GM12878 (cell line): ENCODE data around the gene PARN. TPM values are rescaled to one million over a fixed set of nuclear protein-coding genes. Genes with fewer than 3 reads are reported as not detected.

ENCODE experiments used
- EGR1 ChIP-seq, 2 experiments: IDR thresholded peaks; 1 replicate in 1 of 2; 2 replicates in 1 of 2; pipeline ENCODE4 v1.6.1; 2011 to 2012; ENCODE audit warnings: low read depth in 2 of 2, low read length in 2 of 2, borderline replicate concordance in 1 of 2, mild to moderate bottlenecking in 1 of 2, moderate library complexity in 1 of 2
- FOXM1 ChIP-seq: IDR thresholded peaks from 2 replicates; pipeline ENCODE4 v1.6.1; 2012; ENCODE audit warnings: low read depth, mild to moderate bottlenecking, inconsistent platforms, low read length, moderate library complexity
- RELA ChIP-seq: fragments of 450-650 bp; IDR thresholded peaks from 2 replicates; pipeline ENCODE4 v1.8.0; 2014; ENCODE audit warnings: borderline replicate concordance; ENCODE audit not compliant: partially characterized antibody
- TARDBP ChIP-seq: IDR thresholded peaks from 2 replicates; pipeline ENCODE4 v1.6.1; 2016; ENCODE audit warnings: borderline replicate concordance
- TCF7 ChIP-seq: IDR thresholded peaks from 2 replicates; pipeline ENCODE4 v1.6.1; 2014; ENCODE audit warnings: antibody characterized with exemption, borderline replicate concordance
- polyA plus RNA-seq, 11 experiments: library from polyadenylated mRNA; depleted of rRNA in 4 of 11; unstranded in 6 of 11; stranded (reverse) in 5 of 11; fragments of >200 nt; fragmentation: Nextera tagmentation in 4 of 11; fragmentation: Illumina TruSeq in 1 of 11; extraction: Ambion mirVana in 4 of 11; extraction: Trizol in 1 of 11; gene quantifications; 1 replicate in 1 of 11; 2 replicates in 10 of 11; pipeline versions ENCODE4 v1.2.1 to v1.2.3, GENCODE V29; 2011 to 2016; ENCODE audit warnings: inconsistent platforms in 2 of 11, missing spikeins in 2 of 11, low read depth in 1 of 11
- total RNA-seq, 4 experiments: library from RNA; depleted of rRNA in 3 of 4; stranded (reverse); fragments of >200 nt in 3 of 4; fragmentation: Illumina TruSeq in 1 of 4; extraction: Trizol in 1 of 4; gene quantifications; 2 replicates each; pipeline versions ENCODE4 v1.2.1 to v1.2.3, GENCODE V29; 2013 to 2021
- TF ChIP-seq, protein P1 (sequence below): fragments of 450-650 bp; IDR thresholded peaks from 2 replicates; pipeline ENCODE4 v1.6.1; 2018; ENCODE audit warnings: borderline replicate concordance, mild to moderate bottlenecking; ENCODE audit not compliant: partially characterized antibody
- TF ChIP-seq, protein P2 (sequence below): IDR thresholded peaks from 2 replicates; pipeline ENCODE4 v1.6.1; 2011; ENCODE audit warnings: low read depth, mild to moderate bottlenecking, low read length, moderate library complexity, borderline replicate concordance; ENCODE audit errors: extremely low read depth
- TF ChIP-seq, protein P3 (sequence below): fragments of 450-650 bp; IDR thresholded peaks from 2 replicates; pipeline ENCODE4 v1.6.1; 2017; ENCODE audit warnings: mild to moderate bottlenecking, moderate library complexity

The PARN gene
- total and polyA plus RNA-seq, 10 of the 15 experiments (the other 5 are each of a cell fraction or from before 2014, with no cell fraction given) = 15.6 to 77.3 (median 47.7) TPM

DNA sequence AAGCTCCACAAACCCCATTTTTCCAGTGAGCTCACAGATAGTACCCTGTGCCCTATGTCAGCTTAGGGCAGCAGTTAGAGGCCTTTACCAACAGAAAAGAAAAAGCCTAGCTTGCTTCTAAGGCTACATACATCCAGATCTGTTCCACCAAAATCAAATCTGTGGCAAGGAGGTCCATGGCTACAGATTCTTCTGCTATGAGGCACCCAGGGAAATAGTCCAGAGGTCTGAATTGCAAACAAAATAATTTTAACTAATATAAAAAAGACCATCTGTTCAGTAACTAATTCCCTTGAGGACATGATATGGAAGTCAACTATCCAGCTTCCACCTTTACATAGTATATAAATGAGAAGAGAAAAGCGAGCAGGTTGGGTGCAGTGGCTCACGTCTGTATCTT is 129.3 kb downstream of the PARN start (continued):
- TF ChIP-seq, protein P1, sequence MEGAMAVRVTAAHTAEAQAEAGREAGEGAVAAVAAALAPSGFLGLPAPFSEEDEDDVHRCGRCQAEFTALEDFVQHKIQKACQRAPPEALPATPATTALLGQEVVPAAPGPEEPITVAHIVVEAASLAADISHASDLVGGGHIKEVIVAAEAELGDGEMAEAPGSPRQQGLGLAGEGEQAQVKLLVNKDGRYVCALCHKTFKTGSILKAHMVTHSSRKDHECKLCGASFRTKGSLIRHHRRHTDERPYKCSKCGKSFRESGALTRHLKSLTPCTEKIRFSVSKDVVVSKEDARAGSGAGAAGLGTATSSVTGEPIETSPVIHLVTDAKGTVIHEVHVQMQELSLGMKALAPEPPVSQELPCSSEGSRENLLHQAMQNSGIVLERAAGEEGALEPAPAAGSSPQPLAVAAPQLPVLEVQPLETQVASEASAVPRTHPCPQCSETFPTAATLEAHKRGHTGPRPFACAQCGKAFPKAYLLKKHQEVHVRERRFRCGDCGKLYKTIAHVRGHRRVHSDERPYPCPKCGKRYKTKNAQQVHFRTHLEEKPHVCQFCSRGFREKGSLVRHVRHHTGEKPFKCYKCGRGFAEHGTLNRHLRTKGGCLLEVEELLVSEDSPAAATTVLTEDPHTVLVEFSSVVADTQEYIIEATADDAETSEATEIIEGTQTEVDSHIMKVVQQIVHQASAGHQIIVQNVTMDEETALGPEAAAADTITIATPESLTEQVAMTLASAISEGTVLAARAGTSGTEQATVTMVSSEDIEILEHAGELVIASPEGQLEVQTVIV = no peak
- TF ChIP-seq, protein P2, sequence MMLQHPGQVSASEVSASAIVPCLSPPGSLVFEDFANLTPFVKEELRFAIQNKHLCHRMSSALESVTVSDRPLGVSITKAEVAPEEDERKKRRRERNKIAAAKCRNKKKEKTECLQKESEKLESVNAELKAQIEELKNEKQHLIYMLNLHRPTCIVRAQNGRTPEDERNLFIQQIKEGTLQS = no peak
- TF ChIP-seq FOXM1 = no peak
- TF ChIP-seq RELA = no peak
- TF ChIP-seq, protein P3, sequence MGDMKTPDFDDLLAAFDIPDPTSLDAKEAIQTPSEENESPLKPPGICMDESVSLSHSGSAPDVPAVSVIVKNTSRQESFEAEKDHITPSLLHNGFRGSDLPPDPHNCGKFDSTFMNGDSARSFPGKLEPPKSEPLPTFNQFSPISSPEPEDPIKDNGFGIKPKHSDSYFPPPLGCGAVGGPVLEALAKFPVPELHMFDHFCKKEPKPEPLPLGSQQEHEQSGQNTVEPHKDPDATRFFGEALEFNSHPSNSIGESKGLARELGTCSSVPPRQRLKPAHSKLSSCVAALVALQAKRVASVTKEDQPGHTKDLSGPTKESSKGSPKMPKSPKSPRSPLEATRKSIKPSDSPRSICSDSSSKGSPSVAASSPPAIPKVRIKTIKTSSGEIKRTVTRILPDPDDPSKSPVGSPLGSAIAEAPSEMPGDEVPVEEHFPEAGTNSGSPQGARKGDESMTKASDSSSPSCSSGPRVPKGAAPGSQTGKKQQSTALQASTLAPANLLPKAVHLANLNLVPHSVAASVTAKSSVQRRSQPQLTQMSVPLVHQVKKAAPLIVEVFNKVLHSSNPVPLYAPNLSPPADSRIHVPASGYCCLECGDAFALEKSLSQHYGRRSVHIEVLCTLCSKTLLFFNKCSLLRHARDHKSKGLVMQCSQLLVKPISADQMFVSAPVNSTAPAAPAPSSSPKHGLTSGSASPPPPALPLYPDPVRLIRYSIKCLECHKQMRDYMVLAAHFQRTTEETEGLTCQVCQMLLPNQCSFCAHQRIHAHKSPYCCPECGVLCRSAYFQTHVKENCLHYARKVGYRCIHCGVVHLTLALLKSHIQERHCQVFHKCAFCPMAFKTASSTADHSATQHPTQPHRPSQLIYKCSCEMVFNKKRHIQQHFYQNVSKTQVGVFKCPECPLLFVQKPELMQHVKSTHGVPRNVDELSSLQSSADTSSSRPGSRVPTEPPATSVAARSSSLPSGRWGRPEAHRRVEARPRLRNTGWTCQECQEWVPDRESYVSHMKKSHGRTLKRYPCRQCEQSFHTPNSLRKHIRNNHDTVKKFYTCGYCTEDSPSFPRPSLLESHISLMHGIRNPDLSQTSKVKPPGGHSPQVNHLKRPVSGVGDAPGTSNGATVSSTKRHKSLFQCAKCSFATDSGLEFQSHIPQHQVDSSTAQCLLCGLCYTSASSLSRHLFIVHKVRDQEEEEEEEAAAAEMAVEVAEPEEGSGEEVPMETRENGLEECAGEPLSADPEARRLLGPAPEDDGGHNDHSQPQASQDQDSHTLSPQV = no peak
- no peak for TF ChIP-seq TCF7
- TF ChIP-seq TARDBP = no peak
- no peak for TF ChIP-seq EGR1 (IDR thresholded peaks at IDR 0.05; ENCODE audit: borderline replicate concordance in 1 of 2, low read depth in 2 of 2, low read length in 2 of 2)
